ENCODE data around the gene PRX.

The PRX gene

DNA sequence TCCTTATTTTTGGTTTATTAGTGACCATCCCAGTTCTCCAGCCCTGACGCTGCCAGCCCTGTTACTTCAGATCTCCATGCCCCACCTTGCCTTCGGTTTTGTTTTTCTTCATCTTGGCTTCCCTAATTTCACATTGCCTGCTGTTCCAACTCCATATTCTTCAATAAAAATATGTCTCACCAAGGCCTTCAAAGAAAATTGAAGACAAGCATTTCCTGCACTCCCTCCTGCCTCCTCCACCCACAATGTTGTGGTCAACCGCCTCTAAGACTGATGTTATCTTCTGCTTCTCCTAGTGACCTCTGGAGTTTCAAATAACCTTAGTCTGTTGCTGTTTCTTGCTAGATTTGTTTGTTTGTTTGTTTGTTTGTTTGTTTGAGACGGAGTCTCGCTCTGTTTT lies 50.1 kb downstream of the PRX start:
- no peak for ATAC-seq

DNA sequence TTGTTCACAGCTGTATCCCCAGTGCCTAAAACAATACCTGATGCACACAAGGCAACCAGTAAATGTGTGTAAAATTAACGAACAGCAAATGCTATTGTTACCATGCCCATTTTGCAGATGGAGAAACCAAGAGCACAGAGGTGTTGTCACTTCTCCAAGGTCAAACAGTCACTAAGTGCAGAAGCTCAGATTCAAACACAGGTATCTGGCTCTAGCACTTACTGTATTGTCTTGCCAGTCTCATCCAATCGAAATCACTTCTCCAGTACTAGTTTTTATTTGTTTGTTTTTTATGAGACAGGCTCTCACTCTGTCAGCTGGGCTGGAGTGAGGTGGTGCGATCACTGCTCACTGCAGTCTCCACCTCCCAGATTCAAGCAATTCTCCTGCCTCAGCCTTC lies 51.0 kb downstream of the PRX start:
- ATAC-seq, result no peak

DNA sequence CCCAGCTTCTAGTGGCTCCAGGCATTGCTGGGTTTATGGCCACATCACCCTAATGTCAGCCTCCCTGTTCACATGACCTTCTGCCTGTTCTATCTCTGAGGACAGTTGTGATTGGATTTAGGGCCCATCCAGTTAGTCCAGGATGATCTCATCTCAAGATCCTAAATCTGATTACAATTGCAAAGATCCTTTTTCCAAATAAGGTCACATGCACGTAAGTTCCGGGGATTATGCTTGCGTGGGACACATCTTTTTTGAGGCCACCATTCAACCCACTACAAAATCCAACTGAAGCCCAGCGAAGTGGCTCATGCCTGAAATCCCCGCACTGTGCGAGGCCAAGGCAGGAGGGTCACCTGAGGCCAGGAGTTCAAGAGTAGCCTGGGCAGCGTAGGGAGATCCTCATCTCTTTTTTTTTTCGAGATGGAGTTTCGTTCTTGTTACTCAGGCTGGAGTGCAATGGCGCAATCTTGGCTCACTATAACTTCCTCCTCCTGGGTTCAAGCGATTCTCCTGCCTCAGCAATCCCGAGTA lies 52.4 kb downstream of the PRX start:
- ATAC-seq, result no peak

DNA sequence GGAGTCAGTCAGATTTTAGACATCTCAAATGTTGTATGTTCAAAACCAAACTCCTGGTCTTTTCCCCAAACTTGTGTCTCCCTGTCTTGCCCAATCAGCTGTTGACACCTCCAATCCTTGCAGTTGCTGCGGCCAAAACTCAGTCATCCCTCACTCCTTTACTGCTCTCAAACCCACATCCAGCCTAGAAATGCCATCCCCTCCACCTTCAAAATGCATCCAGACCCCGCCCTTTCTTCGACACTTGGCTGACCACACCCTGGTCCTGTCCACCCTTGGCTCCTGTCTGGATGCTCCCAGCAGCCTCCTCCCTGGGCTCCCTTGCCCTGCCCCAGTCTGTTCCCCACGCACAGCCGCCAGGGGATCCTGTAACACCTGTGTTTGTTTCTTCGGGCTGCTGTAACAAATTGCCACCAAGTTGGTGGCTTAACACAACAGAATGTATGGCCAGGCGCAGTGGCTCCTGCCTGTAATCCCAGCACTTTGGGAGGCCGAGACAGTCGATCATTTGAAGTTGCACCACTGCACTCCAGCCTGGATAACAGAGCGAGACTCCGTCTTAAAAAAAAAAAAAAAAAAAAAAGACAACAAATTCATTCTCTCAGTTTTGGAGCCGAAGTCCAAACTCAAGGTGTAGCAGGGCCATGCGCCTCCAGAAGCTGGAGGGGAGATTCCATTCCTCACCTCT lies 53.0 kb downstream of the PRX start:
- ATAC-seq, result no peak

DNA sequence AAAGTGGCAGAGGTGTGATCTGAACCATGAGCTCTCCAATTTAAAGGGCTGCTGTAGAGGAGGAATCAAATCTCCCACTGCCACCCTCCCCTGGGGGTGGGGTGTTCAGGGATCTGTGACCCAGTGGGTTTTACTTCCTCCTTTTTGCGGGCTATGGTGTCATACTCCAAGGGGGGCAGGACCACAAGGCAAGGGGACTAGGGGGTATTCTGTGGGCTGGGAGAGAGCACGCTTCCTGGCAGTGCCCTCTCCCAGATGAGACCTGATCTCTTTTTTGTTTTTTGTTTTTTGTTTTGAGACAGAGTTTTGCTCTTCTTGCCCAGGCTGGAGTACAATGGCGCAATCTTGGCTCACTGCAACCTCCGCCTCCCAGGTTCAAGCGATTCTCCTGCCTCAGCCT lies 54.4 kb downstream of the PRX start:
- peak; percentile 51 to 59 for ATAC-seq

DNA sequence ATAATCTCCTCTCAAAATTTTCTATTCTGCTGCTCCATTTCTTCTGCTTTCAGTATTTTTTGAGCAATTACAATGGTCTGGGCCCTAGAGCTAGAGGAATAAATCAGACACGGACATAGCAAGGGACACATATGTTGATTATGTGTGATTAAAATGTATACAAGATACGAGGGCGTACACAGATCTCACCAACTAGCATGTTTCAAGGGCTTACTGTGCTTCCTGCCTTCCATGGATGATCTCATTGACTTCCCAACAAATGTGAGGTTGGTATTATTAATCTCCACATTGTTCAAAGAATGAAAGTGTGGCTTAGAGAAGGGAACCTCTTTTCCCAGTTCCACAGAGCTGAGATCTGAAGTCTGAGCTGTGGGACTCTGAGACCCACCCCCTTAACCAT lies 55.5 kb downstream of the PRX start:
- no peak for ATAC-seq

DNA sequence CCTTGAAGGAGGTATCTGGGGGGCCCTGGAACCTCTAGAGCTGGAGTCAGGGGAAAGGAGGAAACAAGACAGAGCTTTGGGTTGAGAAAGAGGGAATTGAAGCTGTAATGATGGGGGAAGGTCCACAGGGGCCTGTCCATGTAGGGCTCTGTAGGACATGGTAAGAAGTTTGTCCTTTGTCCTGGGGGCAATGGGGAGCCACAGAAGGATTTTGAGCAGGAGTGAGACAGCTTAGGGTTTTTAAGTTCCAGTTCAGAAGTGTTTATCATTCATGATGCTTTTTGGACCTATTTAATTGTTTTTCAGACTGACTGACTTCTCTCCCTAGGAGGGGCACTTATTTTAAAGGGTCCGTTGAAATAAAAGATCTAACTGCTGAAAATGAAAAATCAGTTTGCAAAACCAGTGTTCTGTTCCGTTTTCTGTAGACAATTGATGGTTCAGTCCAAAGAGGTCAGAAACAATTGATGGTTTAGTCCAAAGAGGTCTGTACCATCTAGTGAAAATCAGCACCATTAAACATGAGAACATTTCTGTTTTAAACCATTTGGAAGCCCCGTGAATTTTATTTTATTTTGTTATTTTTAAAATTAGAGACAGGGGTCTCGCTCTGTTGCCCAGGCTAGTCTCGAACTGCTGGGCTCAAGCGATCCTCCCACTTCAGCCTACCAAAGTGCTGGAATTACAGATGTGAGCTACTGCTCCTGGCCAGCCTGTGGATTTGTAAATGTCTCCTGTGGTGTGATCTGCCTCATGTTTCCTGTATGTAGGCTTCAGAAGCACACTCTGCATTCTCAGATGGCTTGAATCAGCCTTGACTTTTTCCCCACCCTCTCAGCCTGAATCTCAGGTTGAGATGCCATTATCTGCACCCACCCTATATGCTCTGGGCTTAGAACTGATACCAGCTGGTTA lies 56.2 kb downstream of the PRX start:
- ATAC-seq, result no peak

DNA sequence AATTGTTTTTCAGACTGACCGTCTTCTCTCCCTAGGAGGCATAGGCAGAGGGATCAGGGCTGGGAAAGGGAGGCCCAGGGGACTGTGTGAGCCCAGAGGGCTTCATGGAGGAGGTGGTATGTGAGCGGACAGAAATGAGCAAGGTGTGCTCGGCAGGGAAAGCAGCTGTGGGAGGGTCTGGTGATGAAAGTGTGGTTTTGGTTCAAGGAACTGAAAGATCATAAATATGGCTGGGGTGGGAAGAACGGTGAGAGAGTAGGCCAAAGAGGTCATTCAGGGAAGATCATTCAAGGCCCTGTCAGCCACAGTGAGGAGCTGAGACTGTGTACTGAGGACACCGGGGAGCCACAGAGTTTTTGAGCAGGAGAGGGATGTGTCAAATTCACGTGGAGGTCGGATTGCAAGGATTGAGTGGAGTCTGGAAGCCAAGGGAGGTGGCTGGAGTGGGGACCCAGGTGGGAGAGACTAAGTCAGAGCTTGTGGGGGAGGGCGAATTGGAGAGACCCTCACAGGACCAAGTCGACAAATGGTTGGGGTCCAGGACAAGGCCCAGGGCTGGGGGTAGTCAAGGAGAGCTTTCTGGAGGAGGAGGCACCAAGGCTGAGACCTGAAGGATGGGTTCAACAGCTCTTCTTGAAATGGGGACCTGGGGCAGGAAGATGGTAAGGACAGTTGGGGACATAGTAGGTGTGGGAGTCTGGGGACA lies 57.0 kb downstream of the PRX start:
- no peak for ATAC-seq

DNA sequence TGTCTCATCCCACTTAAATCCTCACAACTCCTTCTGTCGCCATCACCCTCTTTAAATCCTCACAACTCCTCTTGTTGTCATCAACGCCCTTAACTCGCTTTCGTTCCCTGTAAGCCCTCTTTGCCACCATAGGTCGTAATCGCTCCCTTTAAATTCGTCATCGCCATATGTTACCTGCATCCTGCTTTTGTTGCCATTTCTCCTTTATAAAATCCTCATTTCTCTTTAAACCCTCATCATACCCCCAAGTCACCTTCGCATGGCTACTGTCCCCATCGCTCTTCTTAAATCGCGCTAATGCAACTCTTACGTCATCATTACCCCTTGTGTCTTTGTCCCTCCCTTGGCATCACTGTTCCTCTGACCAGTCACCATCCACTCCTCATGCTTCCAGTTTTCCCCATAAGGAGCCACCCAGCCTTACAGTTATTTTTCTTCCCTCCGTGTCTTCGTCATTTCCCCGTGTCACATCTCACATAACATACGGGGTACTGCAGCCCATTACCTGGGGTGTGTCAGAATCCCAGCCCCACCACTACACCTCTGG lies 64.1 kb downstream of the PRX start:
- ATAC-seq, result no peak

DNA sequence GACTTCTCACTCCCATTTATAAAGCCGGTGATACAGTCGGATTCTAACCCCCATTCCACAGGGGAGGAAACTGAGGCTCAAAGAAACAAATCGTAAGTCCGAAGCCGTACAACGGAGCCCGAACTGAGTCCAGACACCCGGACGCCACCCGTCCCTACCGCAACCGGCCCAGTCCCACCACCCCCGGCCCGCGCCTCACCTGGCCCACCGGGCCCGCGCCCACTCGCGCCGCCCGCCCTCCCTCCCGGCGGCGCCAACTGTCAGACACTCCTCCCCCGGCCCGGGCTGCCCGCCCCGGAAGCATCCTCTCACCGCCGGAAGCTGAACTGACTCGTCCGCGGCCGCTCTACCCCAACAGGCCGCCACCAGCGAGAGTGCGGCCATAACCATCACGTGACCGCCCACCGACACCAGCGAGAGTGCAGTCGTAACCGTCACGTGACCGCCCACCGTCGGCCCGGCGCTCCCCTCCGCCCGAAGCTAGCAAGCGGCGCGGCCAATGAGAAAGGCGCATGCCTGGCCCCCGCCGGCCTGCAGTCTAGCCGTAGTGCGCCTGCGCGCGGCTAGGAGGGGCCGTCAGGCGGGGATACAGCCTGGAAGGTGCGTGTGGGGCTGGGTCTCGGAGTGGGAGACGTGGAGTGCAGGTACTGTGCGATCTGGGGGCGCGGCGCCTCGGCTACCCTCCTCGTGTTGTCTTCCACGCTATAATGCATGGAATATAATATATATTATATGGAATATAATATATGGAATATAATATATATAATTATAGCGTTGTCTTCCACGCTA lies 64.9 kb downstream of the PRX start, which contains the start of the genes C19orf47 and PLD3:
TSS of gene C19orf47 (minus strand) at position 273 of the 789 bp plus-strand sequence. CDS start 6,540 bp downstream, outside the sequence.
TSS of gene PLD3 (plus strand) at position 571 of the 789 bp plus-strand sequence. CDS start 17,789 bp downstream, outside the sequence.
- ATAC-seq, result peak; percentile 98

DNA sequence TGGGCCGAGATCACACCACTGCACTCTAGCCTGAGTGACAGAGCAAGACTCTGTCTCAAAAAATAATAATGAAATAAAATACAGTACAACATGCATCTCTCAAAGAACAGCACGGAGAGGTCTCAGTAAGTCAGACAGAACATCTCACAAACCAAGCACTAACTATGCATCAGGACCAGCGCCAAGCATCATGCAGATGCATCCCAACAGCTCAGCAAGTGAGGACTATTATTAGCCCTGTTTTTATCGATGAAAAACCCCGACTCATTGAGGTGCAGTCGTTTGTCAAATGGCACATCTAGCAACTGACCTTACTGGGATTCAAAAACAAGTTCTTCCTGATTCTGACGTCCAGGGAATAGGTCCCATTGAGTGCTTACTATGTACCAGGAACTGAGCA lies 68.8 kb downstream of the PRX start:
- no peak for ATAC-seq

Measured in activated CD4-positive, CD25-positive, alpha-beta regulatory T cell treated with anti-CD3 and anti-CD28 coated beads, Interleukin-2, amount 50 U/mL, for 24 hours (primary cell).